Glutamatergic neuron (in vitro differentiated cells): Measurements from ENCODE around the gene CETN3. TPM values are rescaled to one million over a fixed set of nuclear protein-coding genes. Genes with fewer than 3 reads are reported as not detected.

ENCODE experiments used
- DNase-seq: peaks from one replicate; pipeline ENCODE4 v3.0.0; 2022
- H3K27ac Mint-ChIP-seq: one replicate; pipeline ENCODE4 v1.8.0; 2020; ENCODE audit warnings: mild to moderate bottlenecking, mixed read lengths, inconsistent platforms; ENCODE audit not compliant: unreplicated experiment
- H3K27me3 Mint-ChIP-seq: one replicate; pipeline ENCODE4 v1.8.0; 2020; ENCODE audit warnings: mild to moderate bottlenecking, moderate library complexity, mixed read lengths, inconsistent platforms; ENCODE audit not compliant: unreplicated experiment
- H3K36me3 Mint-ChIP-seq: one replicate; pipeline ENCODE4 v1.8.0; 2020; ENCODE audit warnings: mild to moderate bottlenecking, mixed read lengths, inconsistent platforms; ENCODE audit not compliant: unreplicated experiment
- H3K4me1 Mint-ChIP-seq: one replicate; pipeline ENCODE4 v1.8.0; 2020; ENCODE audit warnings: mild to moderate bottlenecking, low read depth, mixed read lengths, inconsistent platforms; ENCODE audit not compliant: unreplicated experiment
- H3K4me3 Mint-ChIP-seq: one replicate; pipeline ENCODE4 v1.8.0; 2020; ENCODE audit warnings: mild to moderate bottlenecking, mixed read lengths, inconsistent platforms; ENCODE audit not compliant: unreplicated experiment
- H3K9me3 Mint-ChIP-seq: one replicate; pipeline ENCODE4 v1.8.0; 2020; ENCODE audit warnings: mild to moderate bottlenecking, moderate library complexity, mixed read lengths, inconsistent platforms; ENCODE audit not compliant: unreplicated experiment
- total RNA-seq: library from RNA; stranded (reverse); fragmentation: NEBNext Ultra II Directional; extraction: Animal tissue kit (Norgen Biotek cat#: 25700); gene quantifications from one replicate; pipeline ENCODE4 v1.2.1, GENCODE V29; 2021; ENCODE audit not compliant: unreplicated experiment
- TF ChIP-seq, protein P1 (sequence below): fragments of 200-600 bp; sonication (generic); IDR thresholded peaks from one replicate; pipeline ENCODE4 v1.5.0; 2021; ENCODE audit not compliant: partially characterized antibody, unreplicated experiment

Gene CETN3
- total RNA-seq, 1 donor from 2014 or later = 28.7 TPM

DNA sequence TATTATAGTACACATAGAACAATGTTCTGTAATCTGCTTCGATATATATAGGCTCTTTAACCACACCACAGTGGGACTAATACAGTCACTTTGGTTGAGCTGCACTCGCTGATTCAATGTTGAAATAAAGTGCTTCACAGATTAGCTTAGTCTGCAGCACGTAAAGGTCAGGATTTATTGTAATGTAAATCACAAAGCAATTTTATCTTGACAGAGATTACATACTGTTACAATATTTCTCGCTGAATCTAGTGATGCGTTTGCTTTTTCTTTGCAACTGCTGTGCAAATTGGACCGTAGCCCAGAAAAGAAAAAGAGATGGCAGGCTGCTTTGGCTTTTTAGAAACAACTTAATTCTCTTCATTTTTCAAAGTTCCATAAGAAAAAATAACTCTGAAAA is 52.9 kb downstream of the CETN3 start:
- Mint-ChIP-seq H3K27ac (no peak overlapping the region), H3K36me3 (no peaks in the 10 kb centered on the region), H3K4me1 (no peaks in the 10 kb centered on the region), H3K9me3 (no peaks in the 10 kb centered on the region), H3K4me3 (no peak overlapping the region), H3K27me3 (no peaks in the 10 kb centered on the region)
- TF ChIP-seq, protein P1, sequence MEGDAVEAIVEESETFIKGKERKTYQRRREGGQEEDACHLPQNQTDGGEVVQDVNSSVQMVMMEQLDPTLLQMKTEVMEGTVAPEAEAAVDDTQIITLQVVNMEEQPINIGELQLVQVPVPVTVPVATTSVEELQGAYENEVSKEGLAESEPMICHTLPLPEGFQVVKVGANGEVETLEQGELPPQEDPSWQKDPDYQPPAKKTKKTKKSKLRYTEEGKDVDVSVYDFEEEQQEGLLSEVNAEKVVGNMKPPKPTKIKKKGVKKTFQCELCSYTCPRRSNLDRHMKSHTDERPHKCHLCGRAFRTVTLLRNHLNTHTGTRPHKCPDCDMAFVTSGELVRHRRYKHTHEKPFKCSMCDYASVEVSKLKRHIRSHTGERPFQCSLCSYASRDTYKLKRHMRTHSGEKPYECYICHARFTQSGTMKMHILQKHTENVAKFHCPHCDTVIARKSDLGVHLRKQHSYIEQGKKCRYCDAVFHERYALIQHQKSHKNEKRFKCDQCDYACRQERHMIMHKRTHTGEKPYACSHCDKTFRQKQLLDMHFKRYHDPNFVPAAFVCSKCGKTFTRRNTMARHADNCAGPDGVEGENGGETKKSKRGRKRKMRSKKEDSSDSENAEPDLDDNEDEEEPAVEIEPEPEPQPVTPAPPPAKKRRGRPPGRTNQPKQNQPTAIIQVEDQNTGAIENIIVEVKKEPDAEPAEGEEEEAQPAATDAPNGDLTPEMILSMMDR = no peak
- DNase-seq = no peak

DNA sequence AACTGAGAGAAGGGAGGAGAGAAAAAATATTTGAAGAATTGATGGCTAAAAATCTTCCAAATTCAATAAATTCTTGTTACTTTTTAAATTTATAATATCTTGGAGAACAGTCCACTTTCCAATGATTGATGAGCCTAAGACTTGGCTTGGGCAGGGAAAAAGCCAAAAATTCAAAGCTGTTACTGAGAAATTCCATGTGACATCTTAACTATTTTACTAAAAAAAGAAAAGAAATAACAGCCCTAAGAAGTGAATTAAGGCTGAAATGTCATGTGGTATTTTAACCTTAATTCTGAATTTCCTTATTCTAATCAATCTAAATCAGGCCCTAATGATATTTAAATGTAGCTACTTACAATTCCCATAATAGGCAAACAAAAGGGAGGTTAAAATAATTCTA is 53.4 kb downstream of the CETN3 start:
- no peak for DNase-seq
- H3K36me3 Mint-ChIP-seq = no peaks in the 10 kb centered on the region
- TF ChIP-seq, protein P1 = no peak
- no peaks in the 10 kb centered on the region for H3K9me3 Mint-ChIP-seq
- no peaks in the 10 kb centered on the region for H3K4me1 Mint-ChIP-seq
- no peak overlapping the region for H3K27ac Mint-ChIP-seq
- no peak overlapping the region for H3K4me3 Mint-ChIP-seq
- no peaks in the 10 kb centered on the region for H3K27me3 Mint-ChIP-seq

DNA sequence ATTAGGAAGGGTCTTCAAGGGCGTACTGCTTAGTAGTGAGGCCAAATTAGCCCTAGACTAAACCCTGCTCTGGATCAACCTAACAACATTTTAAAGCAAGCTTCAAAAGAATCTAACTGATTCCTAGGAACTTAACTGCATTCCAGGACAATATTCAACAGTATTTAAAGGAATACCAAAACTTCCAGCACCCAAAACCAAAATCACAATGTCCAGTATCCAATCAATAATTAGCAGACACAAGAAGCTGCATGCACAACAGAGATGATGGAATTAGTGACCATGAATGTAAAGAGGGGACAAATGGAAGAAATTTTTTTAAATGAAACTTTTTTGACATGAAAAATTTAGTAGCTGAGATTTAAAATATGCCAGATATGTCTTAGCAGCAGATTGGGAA is 53.9 kb downstream of the CETN3 start:
- H3K27me3 Mint-ChIP-seq = no peaks in the 10 kb centered on the region
- no peaks in the 10 kb centered on the region for H3K36me3 Mint-ChIP-seq
- no peak overlapping the region for H3K4me3 Mint-ChIP-seq
- H3K27ac Mint-ChIP-seq = no peak overlapping the region
- H3K9me3 Mint-ChIP-seq = no peaks in the 10 kb centered on the region
- TF ChIP-seq, protein P1 = no peak
- DNase-seq = no peak
- H3K4me1 Mint-ChIP-seq = no peaks in the 10 kb centered on the region

DNA sequence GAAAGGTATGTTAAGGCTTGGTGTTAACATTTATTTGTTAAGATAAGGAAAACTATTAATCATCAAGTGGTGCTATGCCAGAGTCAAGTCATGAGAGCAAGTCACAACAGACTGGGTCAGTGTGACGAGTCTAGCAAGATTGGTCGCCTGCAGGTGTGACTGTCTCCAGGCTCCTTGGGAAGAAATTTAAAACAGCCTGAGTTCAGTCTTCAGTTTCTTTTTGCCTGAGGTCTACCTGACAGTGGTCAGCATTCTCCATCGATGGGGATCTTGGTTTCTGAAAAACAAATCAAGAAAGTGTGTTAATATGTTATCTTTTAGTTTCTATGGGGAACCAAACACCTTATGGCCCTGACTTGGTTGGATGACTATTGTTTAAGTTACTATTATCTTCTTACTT is 56.3 kb downstream of the CETN3 start:
- Mint-ChIP-seq H3K27me3 (no peaks in the 10 kb centered on the region), H3K4me1 (no peaks in the 10 kb centered on the region), H3K36me3 (no peaks in the 10 kb centered on the region), H3K9me3 (no peaks in the 10 kb centered on the region), H3K27ac (no peak overlapping the region), H3K4me3 (no peak overlapping the region)
- DNase-seq = no peak
- TF ChIP-seq, protein P1 = no peak

DNA sequence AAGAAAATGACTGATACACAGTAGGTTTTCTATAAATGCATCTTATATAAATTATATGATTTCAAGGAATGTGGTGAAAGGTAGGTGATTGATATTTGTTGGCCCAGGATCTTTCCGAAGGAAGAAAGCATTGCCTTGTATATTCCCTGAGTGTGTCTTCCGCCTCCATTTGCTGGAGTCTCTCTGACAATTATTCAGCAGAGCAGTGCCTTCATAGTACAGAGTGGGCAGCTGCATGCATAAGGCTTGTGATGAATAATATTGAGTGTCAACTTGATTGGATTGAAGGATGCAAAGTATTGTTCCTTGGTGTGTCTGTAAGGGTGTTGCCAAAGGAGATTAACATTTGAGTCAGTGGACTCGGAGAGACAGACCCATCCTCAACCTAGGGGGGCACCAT is 58.5 kb downstream of the CETN3 start:
- DNase-seq = no peak
- Mint-ChIP-seq H3K4me3 (no peak overlapping the region), H3K27ac (no peak overlapping the region), H3K4me1 (no peaks in the 10 kb centered on the region), H3K9me3 (no peaks in the 10 kb centered on the region), H3K36me3 (no peaks in the 10 kb centered on the region), H3K27me3 (no peaks in the 10 kb centered on the region)
- TF ChIP-seq, protein P1 = no peak
